Measurements from ENCODE around the gene RFC1. TPM values are rescaled to one million over a fixed set of nuclear protein-coding genes. Genes with fewer than 3 reads are reported as not detected.
"Not testable (repeated sequence)": the region's sequence is repeated elsewhere in the genome, so short reads cannot be mapped to it uniquely, and the experiment has no call there.

Gene RFC1
- polyA plus RNA-seq, 3 donors, result 8.7 to 15.0 (median 14.6) TPM

DNA sequence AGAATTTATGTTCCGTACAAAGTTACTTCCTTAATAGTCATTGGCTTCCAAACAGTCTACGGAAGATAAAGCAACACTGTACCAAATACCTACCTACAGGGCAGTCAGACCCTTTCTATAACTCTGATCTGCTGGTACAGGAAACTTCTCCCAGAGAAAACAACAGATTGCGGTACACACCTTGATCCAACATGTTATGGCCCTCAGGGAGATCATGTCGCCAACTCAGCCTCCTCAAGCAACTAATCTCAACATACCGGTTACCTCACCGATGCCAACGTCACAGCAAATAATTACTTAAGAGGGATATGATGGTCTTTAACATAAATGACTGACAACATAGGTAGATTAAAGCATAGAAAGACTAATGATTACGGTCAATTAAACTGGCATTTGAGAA is 70.4 kb downstream of the RFC1 start:
- Histone ChIP-seq H3K36me3 (replicated peaks in 1 of 2; ENCODE audit: control insufficient read depth in 1 of 2, insufficient read depth in 2 of 2, low read length in 2 of 2) (peaks cover 50 to 83% of the 10 kb centered on the region in 2 donors), H3K4me1 (ENCODE audit: control insufficient read depth in 1 of 2, insufficient read depth in 2 of 2, low read length in 2 of 2) (no peaks in the 10 kb centered on the region), H3K79me2 (ENCODE audit: insufficient read depth, low read length) (no peaks in the 10 kb centered on the region), H3K27ac (ENCODE audit: low read depth in 1 of 2, low read length in 2 of 2) (no peak overlapping the region), H3K27me3 (ENCODE audit: control insufficient read depth in 2 of 2, insufficient read depth in 2 of 2, low read length in 2 of 2) (no peaks in the 10 kb centered on the region), H3K9me3 (replicated peaks in 1 of 2; ENCODE audit: control insufficient read depth in 1 of 2, insufficient read depth in 1 of 2, low read length in 2 of 2) (peaks cover 0 to 6% of the 10 kb centered on the region in 2 donors), H4K20me1 (ENCODE audit: insufficient read depth, low read length) (no peaks in the 10 kb centered on the region), H3K4me3 (replicated peaks in 1 of 3; ENCODE audit: low read depth in 2 of 3, low read length in 3 of 3) (no peak overlapping the region), H3K9ac (ENCODE audit: insufficient read depth, low read length, poor library complexity, severe bottlenecking) (no peak overlapping the region), H3K4me2 (replicated peaks; ENCODE audit: extremely low read depth, low read length, poor library complexity, severe bottlenecking) (no peak overlapping the region), H2AFZ (ENCODE audit: insufficient read depth, low read depth, low read length, poor library complexity, severe bottlenecking) (no peak overlapping the region)
- DNase-seq, result no peak
- peaks cover 0 to 8% (median 2%) of the 10 kb centered on the region in 7 donors for H3K9me3 Mint-ChIP-seq
- intact Hi-C loops (cut with micrococcal nuclease), result no loop called here
- 94% methylated on average over 2 of the region's 8 CpGs for WGBS (ENCODE audit: insufficient coverage)
- TF ChIP-seq, protein P1, sequence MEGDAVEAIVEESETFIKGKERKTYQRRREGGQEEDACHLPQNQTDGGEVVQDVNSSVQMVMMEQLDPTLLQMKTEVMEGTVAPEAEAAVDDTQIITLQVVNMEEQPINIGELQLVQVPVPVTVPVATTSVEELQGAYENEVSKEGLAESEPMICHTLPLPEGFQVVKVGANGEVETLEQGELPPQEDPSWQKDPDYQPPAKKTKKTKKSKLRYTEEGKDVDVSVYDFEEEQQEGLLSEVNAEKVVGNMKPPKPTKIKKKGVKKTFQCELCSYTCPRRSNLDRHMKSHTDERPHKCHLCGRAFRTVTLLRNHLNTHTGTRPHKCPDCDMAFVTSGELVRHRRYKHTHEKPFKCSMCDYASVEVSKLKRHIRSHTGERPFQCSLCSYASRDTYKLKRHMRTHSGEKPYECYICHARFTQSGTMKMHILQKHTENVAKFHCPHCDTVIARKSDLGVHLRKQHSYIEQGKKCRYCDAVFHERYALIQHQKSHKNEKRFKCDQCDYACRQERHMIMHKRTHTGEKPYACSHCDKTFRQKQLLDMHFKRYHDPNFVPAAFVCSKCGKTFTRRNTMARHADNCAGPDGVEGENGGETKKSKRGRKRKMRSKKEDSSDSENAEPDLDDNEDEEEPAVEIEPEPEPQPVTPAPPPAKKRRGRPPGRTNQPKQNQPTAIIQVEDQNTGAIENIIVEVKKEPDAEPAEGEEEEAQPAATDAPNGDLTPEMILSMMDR (IDR thresholded peaks at IDR 0.05), result no peak
- no peaks in the 10 kb centered on the region for H3K4me1 Mint-ChIP-seq
- peaks cover 0 to 2% (median 0%) of the 10 kb centered on the region in 3 donors for H3K27me3 Mint-ChIP-seq (ENCODE audit: low read depth in 3 of 3)
- no peak overlapping the region for H3K27ac Mint-ChIP-seq
- no peak overlapping the region for H3K4me3 Mint-ChIP-seq
- peaks cover 74 to 80% of the 10 kb centered on the region in 2 donors for H3K36me3 Mint-ChIP-seq

DNA sequence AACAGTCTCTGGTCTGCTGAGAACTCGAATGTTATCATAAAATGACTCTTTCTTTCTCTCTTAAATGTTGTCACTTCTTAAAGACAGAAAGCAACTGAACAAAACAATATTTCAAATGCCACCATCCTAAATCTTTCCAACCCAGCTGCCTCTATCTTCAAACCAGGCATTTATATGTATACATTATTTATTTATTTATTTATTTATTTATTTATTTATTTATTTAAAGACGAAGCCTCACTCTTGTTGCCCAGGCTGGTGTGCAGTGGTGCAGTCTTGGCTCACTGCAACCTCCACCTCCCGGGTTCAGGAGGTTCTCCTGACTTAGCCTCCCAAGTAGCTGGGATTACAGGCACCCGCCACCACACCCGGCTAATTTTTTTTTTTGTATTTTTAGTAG is 73.7 kb downstream of the RFC1 start:
- H4K20me1 ChIP-seq (ENCODE audit: insufficient read depth, low read length); H2AFZ ChIP-seq (ENCODE audit: insufficient read depth, low read depth, low read length, poor library complexity, severe bottlenecking); H3K27me3 ChIP-seq (ENCODE audit: control insufficient read depth in 2 of 2, insufficient read depth in 2 of 2, low read length in 2 of 2); H3K9ac ChIP-seq (ENCODE audit: insufficient read depth, low read length, poor library complexity, severe bottlenecking); DNase-seq; H3K27ac Mint-ChIP-seq; H3K27me3 Mint-ChIP-seq (ENCODE audit: low read depth in 3 of 3); H3K4me2 ChIP-seq (replicated peaks; ENCODE audit: extremely low read depth, low read length, poor library complexity, severe bottlenecking); intact Hi-C loops (cut with micrococcal nuclease); H3K9me3 Mint-ChIP-seq; H3K79me2 ChIP-seq (ENCODE audit: insufficient read depth, low read length); H3K4me3 Mint-ChIP-seq; H3K27ac ChIP-seq (ENCODE audit: low read depth in 1 of 2, low read length in 2 of 2); H3K4me3 ChIP-seq (replicated peaks in 1 of 3; ENCODE audit: low read depth in 2 of 3, low read length in 3 of 3); H3K4me1 Mint-ChIP-seq; H3K9me3 ChIP-seq (replicated peaks in 1 of 2; ENCODE audit: control insufficient read depth in 1 of 2, insufficient read depth in 1 of 2, low read length in 2 of 2); H3K4me1 ChIP-seq (ENCODE audit: control insufficient read depth in 1 of 2, insufficient read depth in 2 of 2, low read length in 2 of 2): not testable (repeated sequence)
- peaks cover 57 to 83% of the 10 kb centered on the region in 2 donors for H3K36me3 ChIP-seq (replicated peaks in 1 of 2; ENCODE audit: control insufficient read depth in 1 of 2, insufficient read depth in 2 of 2, low read length in 2 of 2)
- no CpG with 5 or more reads among the region's 5 CpGs for whole genome bisulfite sequencing (ENCODE audit: insufficient coverage)
- peaks cover 69 to 78% of the 10 kb centered on the region in 2 donors for H3K36me3 Mint-ChIP-seq

All from CD14-positive monocyte (primary cell).